Neuron (in vitro differentiated cells): ENCODE data around the gene FH.

Source experiments
- H2AFZ ChIP-seq: one replicate; pipeline ENCODE4 v1.6.1; 2013; ENCODE audit warnings: low read depth, mild to moderate bottlenecking, inconsistent platforms, low read length, moderate library complexity
- H3K27me3 ChIP-seq: one replicate; pipeline ENCODE4 v1.6.1; 2013; ENCODE audit warnings: low read length; ENCODE audit not compliant: insufficient read depth
- H3K36me3 ChIP-seq: one replicate; pipeline ENCODE4 v1.6.1; 2013; ENCODE audit warnings: low read length; ENCODE audit not compliant: insufficient read depth
- H3K4me1 ChIP-seq: one replicate; pipeline ENCODE4 v1.6.1; 2013; ENCODE audit warnings: low read length; ENCODE audit not compliant: insufficient read depth
- H3K4me3 ChIP-seq: 2 replicates; pipeline ENCODE4 v1.5.1; 2013; ENCODE audit warnings: mild to moderate bottlenecking, low read length, moderate library complexity
- H3K9me3 ChIP-seq: one replicate; pipeline ENCODE4 v1.6.1; 2013; ENCODE audit warnings: low read length

The FH gene

GRCh38 chr1:241503444-241503843, 16.1 kb downstream of the FH start:
- H3K4me3 ChIP-seq: no peak overlapping the region
- no peak overlapping the region for H2AFZ ChIP-seq
- H3K4me1 ChIP-seq: no peaks in the 10 kb centered on the region
- no peaks in the 10 kb centered on the region for H3K27me3 ChIP-seq
- peaks cover 64% of the 10 kb centered on the region for H3K36me3 ChIP-seq
- H3K9me3 ChIP-seq: no peaks in the 10 kb centered on the region

- Histone ChIP-seq H2AFZ (no peak overlapping the region), H3K36me3 (peaks cover 48% of the 10 kb centered on the region), H3K27me3 (no peaks in the 10 kb centered on the region), H3K9me3 (no peaks in the 10 kb centered on the region), H3K4me3 (no peak overlapping the region), H3K4me1 (no peaks in the 10 kb centered on the region)
These were observed 19.6 kb downstream of the FH start for GRCh38 chr1:241499910-241500309.

- Histone ChIP-seq H3K4me3 (no peak overlapping the region), H3K27me3 (no peaks in the 10 kb centered on the region), H2AFZ (no peak overlapping the region), H3K9me3 (no peaks in the 10 kb centered on the region), H3K4me1 (no peaks in the 10 kb centered on the region), H3K36me3 (peaks cover 30% of the 10 kb centered on the region)
These were observed 23.8 kb downstream of the FH start for GRCh38 chr1:241495741-241496140.

GRCh38 chr1:241488739-241489138, 30.8 kb downstream of the FH start:
- Histone ChIP-seq H3K4me1 (no peaks in the 10 kb centered on the region), H3K36me3 (peaks cover 5% of the 10 kb centered on the region), H2AFZ (no peak overlapping the region), H3K27me3 (no peaks in the 10 kb centered on the region), H3K4me3 (no peak overlapping the region), H3K9me3 (no peaks in the 10 kb centered on the region)

GRCh38 chr1:241485554-241485992, 34.0 kb downstream of the FH start:
- H3K9me3 ChIP-seq: no peaks in the 10 kb centered on the region
- no peaks in the 10 kb centered on the region for H3K36me3 ChIP-seq
- no peak overlapping the region for H2AFZ ChIP-seq
- H3K4me1 ChIP-seq: no peaks in the 10 kb centered on the region
- H3K4me3 ChIP-seq: no peak overlapping the region
- no peaks in the 10 kb centered on the region for H3K27me3 ChIP-seq

GRCh38 chr1:241485145-241485544, 34.4 kb downstream of the FH start:
- Histone ChIP-seq H3K4me3 (no peak overlapping the region), H3K9me3 (no peaks in the 10 kb centered on the region), H3K4me1 (no peaks in the 10 kb centered on the region), H3K36me3 (no peaks in the 10 kb centered on the region), H3K27me3 (no peaks in the 10 kb centered on the region), H2AFZ (no peak overlapping the region)

GRCh38 chr1:241482761-241483250, 36.7 kb downstream of the FH start:
- Histone ChIP-seq H3K9me3 (no peaks in the 10 kb centered on the region), H2AFZ (no peak overlapping the region), H3K4me1 (no peaks in the 10 kb centered on the region), H3K27me3 (no peaks in the 10 kb centered on the region), H3K4me3 (no peak overlapping the region), H3K36me3 (no peaks in the 10 kb centered on the region)

GRCh38 chr1:241479294-241479693, 40.3 kb downstream of the FH start:
- H3K9me3 ChIP-seq: no peaks in the 10 kb centered on the region

GRCh38 chr1:241475671-241476070, 43.9 kb downstream of the FH start:
- no peaks in the 10 kb centered on the region for H3K9me3 ChIP-seq
- no peaks in the 10 kb centered on the region for H3K4me1 ChIP-seq
- H3K36me3 ChIP-seq: no peaks in the 10 kb centered on the region
- H3K4me3 ChIP-seq: no peak overlapping the region
- no peak overlapping the region for H2AFZ ChIP-seq
- peaks cover 2% of the 10 kb centered on the region for H3K27me3 ChIP-seq

More at GRCh38 chr1:241479294-241479693, 40.3 kb downstream of the FH start:
- Histone ChIP-seq H3K4me1 (no peaks in the 10 kb centered on the region), H3K36me3 (no peaks in the 10 kb centered on the region), H3K4me3 (no peak overlapping the region), H2AFZ (no peak overlapping the region), H3K27me3 (no peaks in the 10 kb centered on the region)

- Histone ChIP-seq H3K4me1 (no peaks in the 10 kb centered on the region), H3K4me3 (no peak overlapping the region), H2AFZ (no peak overlapping the region), H3K9me3 (no peaks in the 10 kb centered on the region), H3K27me3 (peaks cover 2% of the 10 kb centered on the region), H3K36me3 (no peaks in the 10 kb centered on the region)
These were observed 46.5 kb downstream of the FH start for GRCh38 chr1:241473026-241473425.

GRCh38 chr1:241470908-241471590, 48.5 kb downstream of the FH start:
- H3K9me3 ChIP-seq: no peaks in the 10 kb centered on the region

GRCh38 chr1:241470361-241470760, 49.2 kb downstream of the FH start:
- H2AFZ ChIP-seq: no peak overlapping the region
- H3K9me3 ChIP-seq: no peaks in the 10 kb centered on the region
- H3K4me1 ChIP-seq: no peaks in the 10 kb centered on the region
- H3K4me3 ChIP-seq: no peak overlapping the region
- no peaks in the 10 kb centered on the region for H3K36me3 ChIP-seq
- peaks cover 2% of the 10 kb centered on the region for H3K27me3 ChIP-seq

More at GRCh38 chr1:241470908-241471590, 48.5 kb downstream of the FH start:
- Histone ChIP-seq H3K4me3 (no peak overlapping the region), H3K27me3 (peaks cover 2% of the 10 kb centered on the region), H3K36me3 (no peaks in the 10 kb centered on the region), H2AFZ (no peak overlapping the region), H3K4me1 (no peaks in the 10 kb centered on the region)

GRCh38 chr1:241465673-241466072, 53.9 kb downstream of the FH start:
- Histone ChIP-seq H3K27me3 (no peaks in the 10 kb centered on the region), H3K4me1 (no peaks in the 10 kb centered on the region), H3K4me3 (no peak overlapping the region), H3K36me3 (no peaks in the 10 kb centered on the region), H2AFZ (no peak overlapping the region), H3K9me3 (no peaks in the 10 kb centered on the region)

GRCh38 chr1:241464985-241465384, 54.6 kb downstream of the FH start:
- no peaks in the 10 kb centered on the region for H3K27me3 ChIP-seq
- no peaks in the 10 kb centered on the region for H3K36me3 ChIP-seq
- no peaks in the 10 kb centered on the region for H3K4me1 ChIP-seq
- H3K4me3 ChIP-seq: no peak overlapping the region
- H3K9me3 ChIP-seq: no peaks in the 10 kb centered on the region
- no peak overlapping the region for H2AFZ ChIP-seq
